HG03097 (cell line): Measurements from ENCODE around the gene PARD3B.

Source experiments
- ATAC-seq: cut with Tn5 transposase; IDR thresholded peaks from one replicate; pipeline ENCODE4 v1.9.1; 2021; ENCODE audit not compliant: unreplicated experiment, low FRiP score

The PARD3B gene

DNA sequence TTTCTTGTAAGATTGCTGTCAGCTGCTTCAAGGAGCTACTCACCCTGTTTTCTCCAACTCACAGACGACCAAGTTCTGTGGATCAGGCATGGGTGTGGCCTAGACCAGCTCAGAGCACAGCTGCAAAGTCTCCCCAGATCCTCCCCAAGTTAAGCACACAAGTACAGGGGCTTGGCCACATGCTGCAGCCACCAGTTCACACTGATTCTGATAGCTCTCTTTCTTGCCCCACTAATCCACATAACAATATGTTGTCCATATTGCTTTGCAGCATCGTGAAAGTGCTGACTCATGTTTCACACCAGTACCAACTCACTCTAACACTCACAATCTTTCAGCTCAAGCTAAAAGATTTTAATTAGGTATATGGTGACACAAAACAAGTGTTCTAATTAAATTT is 437.0 kb downstream of the PARD3B start:
- ATAC-seq = no peak

DNA sequence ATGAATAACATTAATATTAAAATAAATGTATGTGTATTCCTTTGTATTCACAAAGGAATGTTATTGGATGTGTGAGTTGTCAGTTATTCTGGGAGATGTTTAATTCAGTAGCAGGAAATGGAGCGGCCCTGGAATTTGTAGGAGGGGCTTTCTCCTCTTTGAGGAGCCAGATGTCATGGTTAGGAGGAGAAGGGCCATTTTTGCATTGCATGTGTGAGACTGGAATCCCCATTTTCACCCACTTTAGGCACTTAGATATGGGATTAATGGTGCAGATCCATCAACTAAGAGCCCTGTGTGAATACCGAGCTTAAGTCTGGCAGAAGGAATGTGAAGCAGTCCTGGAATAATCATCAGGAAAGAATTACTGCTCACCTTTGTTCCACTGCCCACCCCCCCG is 439.2 kb downstream of the PARD3B start:
- ATAC-seq = no peak

GRCh38 chr2:204986641-204987040 is 441.4 kb downstream of the PARD3B start:
- no peak for ATAC-seq

DNA sequence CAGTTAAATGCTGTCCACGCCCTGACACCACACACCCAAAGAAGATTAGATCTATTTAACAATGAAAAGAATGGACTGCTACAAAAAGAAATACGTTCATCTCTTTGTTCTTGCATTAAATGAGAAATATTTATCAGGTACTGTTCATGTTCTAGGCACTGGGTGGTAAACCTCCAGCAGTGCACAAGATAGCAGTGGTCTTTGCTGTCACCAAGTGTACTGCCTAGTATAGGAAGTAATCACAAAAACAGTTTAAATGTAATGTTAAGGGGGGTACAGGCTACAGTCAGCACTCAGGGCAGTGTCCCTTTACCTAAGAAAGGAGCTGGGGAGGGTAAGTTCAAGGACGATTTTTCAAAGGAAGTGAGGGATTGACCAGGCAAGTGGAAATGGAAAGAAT is 443.6 kb downstream of the PARD3B start:
- ATAC-seq = no peak

DNA sequence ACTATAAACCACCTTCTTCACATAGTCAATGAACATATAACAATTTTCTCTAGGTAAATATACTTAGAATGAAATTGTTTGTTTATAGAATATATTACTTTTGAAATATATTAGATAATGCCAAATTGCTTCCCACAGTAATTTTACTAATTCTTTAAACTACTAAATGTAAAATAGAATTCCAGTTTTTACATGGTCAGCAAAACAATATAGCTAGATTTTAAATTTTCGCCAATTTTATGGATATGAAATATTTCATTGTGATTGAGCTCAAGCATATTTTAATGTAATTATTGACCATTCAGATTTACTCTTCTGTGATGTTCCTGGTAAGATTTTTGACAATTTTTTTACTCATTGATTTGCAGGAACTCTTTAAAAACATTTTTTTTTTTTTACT is 444.6 kb downstream of the PARD3B start:
- ATAC-seq = no peak

DNA sequence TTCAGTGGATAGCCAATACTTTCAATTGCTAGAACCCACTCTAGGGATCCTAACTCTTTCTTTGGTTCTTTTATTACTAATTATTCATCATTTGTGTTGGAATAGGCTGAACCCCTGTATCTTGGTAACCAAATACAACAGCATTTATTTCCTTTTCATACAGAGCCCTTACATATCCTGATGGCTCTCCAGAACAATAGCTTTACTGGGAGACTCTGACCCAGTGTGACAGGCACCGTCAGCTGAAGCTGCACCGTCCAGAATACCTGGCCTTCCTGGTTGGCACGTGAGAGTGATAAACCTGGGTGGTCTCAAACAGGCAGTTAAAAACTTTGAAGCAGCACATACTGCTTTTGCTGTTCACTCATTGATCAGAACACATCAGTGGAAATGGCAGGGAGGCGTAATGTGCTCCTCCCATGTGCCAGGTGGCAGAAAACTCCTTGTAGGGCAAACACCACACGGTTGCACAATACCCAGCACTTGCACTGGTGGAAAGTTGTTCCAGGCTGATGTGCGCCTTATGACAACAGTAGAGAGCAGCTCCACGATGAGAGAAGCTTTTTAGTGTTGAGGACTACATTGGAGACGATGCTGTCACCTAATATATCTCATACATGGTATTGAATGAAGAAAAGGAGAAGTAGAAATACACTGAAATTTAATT is 456.2 kb downstream of the PARD3B start:
- ATAC-seq = no peak

- no peak for ATAC-seq
These were observed 457.1 kb downstream of the PARD3B start for GRCh38 chr2:205002390-205002789.

DNA sequence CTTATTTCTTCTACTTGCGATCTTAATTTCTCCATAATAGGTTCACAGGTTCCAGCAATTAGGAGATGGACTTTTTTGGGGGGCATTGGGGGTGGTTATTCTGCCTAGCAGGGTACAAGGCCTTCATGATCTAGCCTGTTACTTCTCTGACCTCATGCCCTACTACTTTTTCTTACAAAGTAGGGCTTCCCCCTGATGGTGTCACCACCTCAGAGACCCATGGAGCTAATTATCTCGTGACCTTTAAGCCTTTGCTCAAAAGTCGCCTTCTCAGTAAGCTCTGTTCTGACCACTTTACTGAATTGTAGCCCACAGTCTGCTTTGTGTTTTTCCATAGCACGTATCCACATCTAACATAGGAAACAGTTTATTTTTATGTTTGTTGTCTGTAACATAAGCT is 458.0 kb downstream of the PARD3B start:
- no peak for ATAC-seq

DNA sequence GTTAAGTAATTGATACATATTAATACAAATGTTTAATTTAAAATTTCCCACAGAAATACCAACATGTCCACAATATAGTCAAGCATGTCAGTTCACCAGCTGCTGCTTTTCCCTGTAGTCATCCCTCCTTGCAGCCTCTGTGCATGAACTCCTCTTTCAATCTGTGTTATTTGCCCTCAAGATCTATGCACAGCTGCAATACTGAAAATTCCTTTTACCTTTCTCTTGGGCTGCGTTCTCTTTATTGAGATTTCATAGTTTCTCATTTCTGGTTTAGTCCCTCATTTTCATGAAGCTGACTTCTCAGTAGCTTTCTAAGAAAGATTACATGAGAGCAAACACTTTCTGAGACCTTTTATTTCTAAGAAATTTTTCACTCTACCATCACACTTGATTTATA is 464.9 kb downstream of the PARD3B start:
- ATAC-seq = no peak

DNA sequence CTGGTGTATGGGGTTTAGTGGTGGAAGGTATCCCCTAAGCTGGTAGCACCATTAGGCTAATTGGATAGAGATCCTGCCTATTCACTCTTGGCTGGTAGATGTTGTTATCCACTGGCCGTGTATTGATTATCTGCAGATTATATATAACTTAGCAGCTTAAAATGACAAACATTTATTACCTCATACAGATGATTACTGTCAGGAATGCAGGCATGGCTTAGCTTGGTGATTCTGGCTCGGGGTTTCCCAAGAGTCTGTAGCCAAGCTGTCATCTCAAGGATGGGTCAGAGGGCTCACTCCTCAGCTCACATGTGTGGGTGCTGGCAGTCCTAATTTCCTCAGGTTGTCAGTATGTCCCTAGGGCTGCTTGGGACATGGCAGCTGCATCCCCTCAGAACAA is 465.8 kb downstream of the PARD3B start:
- no peak for ATAC-seq

GRCh38 chr2:205012961-205013360 is 467.7 kb downstream of the PARD3B start:
- ATAC-seq = no peak

DNA sequence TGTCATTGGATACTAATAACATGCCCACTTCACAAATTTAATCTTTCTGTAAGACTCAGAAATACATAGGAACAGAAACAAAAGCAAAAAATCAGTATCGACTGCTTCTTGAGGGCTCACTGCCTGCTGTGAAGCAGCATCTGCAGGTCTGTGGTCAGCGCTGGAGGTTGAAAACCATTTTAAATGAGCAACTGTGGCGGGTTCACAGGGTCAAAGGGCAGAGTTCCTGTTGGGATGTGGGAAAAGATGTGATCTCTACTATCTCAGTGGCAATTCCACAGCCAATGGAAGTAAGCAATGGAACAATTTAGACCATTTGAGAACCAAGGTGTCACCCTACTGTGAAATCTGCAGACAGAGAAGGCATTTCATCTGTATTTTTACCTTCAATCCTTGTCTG is 468.3 kb downstream of the PARD3B start:
- ATAC-seq = no peak

DNA sequence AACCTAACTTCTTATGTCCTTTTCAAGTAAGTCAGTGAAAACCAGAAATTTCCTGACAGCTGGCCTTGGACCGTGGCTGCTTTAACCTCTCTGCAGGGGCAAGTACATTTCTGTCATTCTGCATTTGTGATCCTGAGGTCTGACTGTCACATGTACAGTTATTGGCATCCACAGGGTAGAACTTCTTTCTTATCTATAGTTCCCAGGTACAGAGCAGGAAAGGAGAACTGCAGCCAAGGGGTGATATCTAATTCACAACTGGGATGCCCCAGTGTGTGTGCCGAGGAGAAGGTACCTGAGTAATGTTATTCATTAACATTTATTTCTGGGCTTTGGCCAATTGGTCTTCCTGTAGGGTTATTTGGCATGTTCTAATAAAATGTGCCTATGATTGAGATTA is 468.9 kb downstream of the PARD3B start:
- no peak for ATAC-seq

GRCh38 chr2:205017381-205017780 is 472.1 kb downstream of the PARD3B start:
- ATAC-seq = no peak

GRCh38 chr2:205017912-205018311 is 472.6 kb downstream of the PARD3B start:
- no peak for ATAC-seq

GRCh38 chr2:205020673-205021072 is 475.4 kb downstream of the PARD3B start:
- no peak for ATAC-seq

GRCh38 chr2:205022841-205023240 is 477.6 kb downstream of the PARD3B start:
- no peak for ATAC-seq

DNA sequence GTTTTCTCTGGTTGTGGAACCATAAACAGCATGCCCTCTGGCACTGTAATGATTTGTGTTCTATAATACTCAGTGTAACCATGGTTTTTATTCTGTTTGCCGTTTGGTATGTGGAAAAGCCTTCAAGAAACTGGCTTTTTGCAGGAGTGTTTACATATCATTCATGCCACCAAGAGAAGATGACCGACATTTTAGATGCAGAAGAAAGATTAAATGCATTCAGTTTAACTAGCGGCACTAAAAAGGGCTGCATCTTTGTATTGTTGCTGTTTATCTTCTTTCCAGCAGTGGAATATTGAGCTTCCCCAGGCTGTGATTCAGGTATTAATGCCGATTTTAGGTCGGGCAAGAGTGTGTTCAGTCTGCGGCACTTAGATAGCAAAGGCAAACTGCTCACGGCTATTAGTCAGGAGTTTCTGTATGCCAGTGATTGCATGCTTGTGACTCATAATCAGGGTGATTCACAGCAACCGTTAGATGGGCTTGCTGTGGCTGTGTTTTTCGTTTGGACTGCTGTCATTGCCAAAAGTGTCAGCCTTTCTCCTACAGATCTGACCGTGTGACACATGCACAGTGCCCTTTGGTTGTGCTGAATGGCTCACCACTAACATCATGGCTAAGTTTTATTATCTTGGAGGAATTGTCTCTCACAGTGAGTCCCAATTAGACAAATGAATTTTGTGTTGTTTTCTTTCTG is 479.7 kb downstream of the PARD3B start:
- no peak for ATAC-seq

DNA sequence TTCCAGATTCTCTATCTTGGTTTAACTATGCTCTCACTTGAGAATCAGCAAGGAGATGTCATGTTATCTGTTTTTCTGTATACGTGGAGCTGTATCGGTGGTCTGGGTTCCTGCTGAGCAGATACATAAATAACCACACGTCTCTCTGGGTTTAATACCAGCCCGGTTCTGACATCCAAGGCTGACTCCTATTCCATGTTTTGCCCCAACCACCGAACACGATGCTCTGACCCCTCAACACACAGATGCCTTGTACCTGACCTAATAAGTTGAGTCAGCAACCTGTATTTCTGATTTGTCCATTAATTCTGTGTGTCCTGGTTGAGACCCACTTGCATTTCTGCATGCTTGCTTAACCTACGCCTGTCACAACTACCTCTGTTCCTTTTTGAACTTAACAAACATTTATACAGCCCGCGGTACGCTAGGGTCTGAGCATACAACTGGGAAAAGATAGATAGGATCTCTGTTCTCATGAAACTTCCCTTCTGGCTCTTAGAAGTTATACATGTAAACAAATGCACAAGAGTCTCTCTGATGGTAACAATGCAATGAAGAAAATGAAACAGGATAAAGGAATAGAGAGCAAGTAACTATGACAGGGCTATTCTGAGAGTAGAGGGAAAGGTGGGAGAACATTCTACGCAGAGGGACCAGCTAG is 480.4 kb downstream of the PARD3B start:
- ATAC-seq = no peak

DNA sequence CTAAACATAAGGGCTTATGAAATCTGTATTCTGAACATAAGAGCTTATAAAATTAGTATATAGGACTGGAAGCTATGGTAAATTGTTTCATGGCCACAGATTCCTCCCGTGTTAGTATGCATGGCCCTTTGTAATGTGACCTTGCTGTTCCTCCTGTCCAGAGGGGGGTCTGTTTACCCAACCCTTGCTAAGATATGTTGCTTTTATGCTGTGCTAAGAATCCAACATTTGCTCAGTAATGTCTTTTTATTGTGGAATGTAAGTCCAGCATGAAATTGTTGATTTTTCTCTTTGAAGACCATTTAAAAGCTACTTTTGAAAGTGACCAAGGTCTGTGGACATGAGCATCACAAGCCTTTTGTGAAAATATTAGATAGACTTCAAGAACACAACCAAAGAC is 485.4 kb downstream of the PARD3B start:
- ATAC-seq = no peak

DNA sequence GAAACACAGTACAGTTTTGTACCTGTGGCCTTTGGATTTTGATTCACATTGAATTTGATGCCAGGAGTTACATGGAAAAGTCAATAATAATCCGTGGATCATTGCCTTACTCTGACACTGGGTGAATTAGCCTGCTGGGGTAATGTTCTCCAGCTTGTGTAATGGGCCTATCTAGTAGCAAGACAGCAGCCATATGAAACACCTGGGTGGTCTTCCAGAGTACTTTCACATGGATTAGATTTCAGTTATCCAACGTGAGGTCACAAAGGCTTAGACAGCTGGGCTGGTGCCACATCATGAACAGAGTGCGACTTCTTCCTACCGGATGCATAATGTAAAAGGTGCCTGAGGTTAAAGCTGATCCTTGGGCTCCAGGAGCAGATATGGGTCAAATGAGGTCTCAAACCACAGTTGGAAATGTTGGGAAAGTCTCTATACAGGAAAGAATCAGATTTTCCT is 486.8 kb downstream of the PARD3B start:
- no peak for ATAC-seq

DNA sequence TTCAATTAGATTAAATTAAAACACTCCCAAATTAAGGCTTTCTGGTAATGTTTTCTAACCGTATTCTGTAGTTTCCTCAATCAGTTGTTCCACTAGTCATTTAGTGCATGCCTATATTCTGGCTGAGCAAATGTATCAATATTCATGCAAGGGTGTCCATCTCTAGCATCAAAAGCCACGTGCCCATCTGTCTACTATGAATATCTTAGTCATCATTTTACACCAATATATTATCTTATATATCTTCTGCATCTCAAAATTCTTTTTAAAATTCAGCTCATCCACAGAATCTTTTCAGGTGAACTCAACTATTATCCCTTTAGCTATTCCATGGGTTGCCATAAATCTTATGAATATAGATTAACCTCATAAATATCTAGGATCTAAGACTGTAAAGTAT is 488.2 kb downstream of the PARD3B start:
- no peak for ATAC-seq
